Right lobe of liver (tissue), 4 donors: ENCODE results near the gene CYB5B.

Source experiments
- POLR2A ChIP-seq: fragments of 450-650 bp; IDR thresholded peaks from one replicate; pipeline ENCODE4 v1.6.1; 2017; ENCODE audit warnings: antibody characterized with exemption, mild to moderate bottlenecking
- TF ChIP-seq, protein P1 (sequence below), 4 donors: fragments of 200-600 bp in 3 of 4; fragments of 450-650 bp in 1 of 4; IDR thresholded peaks; one replicate each; pipeline versions ENCODE4 v1.5.1 to v1.8.0; 2016 to 2022; ENCODE audit warnings: antibody characterized with exemption in 4 of 4, mild to moderate bottlenecking in 2 of 4
- donor health status: DM: no; HTN: no; CAD: no.
- donor health status: DM: no; HTN: no; CAD: no.
- donor health status: DM: no; HTN: yes; CAD: no.

DNA sequence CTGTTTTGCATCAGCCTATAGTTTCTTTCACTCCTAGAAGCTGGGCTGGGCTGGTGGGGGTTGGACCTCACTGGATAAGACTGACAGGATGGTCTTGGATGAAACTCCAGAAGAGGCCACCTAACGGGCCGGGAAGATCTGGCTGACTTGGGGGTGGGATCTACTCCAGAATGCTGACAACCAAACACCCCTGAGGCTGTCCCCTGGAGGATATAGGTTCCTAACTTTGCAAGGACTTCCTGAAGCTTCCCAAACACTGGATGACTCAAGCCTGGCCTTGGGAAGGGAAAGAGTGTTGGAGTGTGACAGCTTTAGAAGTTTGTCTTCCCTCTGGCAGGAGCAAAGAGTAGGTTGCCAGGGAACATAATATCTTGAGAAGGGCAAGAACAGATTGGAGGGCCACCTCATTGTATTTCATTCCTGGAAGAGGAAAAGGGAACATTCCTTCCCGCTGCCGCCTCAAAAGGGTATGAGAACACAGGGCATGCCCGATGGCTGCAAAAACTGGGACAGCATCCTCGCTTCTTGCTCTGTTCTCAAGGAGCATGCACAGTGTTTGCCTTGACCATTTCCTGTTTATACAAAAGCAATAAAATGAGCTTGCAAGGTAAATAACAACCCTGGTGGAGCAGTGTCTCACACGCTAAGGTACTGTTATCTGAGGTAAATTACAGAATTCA lies 6.8 kb upstream of the CYB5B start:
- TF ChIP-seq, protein P1, sequence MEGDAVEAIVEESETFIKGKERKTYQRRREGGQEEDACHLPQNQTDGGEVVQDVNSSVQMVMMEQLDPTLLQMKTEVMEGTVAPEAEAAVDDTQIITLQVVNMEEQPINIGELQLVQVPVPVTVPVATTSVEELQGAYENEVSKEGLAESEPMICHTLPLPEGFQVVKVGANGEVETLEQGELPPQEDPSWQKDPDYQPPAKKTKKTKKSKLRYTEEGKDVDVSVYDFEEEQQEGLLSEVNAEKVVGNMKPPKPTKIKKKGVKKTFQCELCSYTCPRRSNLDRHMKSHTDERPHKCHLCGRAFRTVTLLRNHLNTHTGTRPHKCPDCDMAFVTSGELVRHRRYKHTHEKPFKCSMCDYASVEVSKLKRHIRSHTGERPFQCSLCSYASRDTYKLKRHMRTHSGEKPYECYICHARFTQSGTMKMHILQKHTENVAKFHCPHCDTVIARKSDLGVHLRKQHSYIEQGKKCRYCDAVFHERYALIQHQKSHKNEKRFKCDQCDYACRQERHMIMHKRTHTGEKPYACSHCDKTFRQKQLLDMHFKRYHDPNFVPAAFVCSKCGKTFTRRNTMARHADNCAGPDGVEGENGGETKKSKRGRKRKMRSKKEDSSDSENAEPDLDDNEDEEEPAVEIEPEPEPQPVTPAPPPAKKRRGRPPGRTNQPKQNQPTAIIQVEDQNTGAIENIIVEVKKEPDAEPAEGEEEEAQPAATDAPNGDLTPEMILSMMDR (IDR thresholded peaks at IDR 0.05): no peak
- TF ChIP-seq POLR2A: no peak
